DMS53 (cell line): ENCODE measurements around the gene COL25A1.

Experiments used
- DNase-seq: peaks from one replicate; lab custom pipeline; 2025; lab: John Stamatoyannopoulos, UW

COL25A1 gene

DNA sequence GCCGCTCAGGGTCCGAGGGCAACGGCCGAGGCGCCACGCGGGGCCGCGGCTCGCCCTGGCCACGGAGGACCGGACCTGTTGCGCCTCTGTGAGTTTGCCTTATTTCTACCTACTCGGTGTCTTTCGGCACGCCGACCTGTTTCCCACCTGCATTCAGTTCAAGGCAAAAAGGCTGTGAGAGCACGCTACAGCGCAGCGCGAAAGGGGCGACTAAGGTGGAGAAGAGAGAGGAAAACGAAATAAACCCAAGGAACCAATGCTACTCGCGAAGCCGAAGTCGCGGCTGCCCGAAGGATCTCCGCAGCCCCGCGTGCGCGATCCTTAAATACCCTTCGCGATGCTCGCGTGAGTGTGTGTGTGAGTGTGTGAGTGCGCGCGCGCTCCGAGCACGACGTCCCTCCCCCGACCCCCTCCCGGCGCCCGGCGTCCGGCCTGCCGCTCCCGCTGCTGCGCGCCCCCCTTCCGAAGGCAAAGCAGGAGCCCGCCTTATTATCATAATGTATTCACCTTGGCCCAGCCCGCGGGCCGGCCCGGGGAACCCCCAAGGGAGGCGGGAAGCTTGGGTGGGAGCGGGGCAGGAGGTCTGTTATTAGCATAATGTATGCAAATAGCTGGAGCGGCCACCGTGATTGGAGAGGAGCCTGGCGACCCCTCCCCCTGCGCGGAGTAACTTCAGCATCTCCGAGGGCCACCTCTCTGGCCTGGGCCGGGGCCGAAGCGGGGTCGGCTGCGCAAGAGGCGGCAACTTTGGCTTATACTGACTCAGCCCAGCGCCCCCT, at the start of gene COL25A1:
Gene COL25A1, minus strand, starts transcription at position 298 of the 779 bp plus-strand sequence.
- peak; percentile 82 for DNase-seq

DNA sequence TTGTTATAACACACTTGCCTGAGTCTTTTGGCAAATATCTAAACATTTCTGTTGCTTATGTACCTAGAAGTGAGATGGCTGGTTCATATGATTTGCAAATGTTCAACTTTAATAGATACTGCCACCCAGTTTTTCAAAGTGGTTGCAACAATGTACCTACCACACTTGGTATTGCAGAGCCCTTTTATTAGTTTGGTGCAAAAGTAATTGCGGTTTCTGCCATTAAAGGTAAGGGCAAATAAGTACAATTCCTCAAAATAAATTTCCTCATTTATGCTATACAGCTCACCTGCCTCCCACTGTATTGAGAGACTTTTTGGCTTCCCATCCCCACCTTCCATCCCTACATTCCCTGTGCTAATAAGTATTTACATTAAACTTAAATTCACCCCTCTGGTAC, 47.7 kb upstream of the COL25A1 start:
- no peak for DNase-seq

DNA sequence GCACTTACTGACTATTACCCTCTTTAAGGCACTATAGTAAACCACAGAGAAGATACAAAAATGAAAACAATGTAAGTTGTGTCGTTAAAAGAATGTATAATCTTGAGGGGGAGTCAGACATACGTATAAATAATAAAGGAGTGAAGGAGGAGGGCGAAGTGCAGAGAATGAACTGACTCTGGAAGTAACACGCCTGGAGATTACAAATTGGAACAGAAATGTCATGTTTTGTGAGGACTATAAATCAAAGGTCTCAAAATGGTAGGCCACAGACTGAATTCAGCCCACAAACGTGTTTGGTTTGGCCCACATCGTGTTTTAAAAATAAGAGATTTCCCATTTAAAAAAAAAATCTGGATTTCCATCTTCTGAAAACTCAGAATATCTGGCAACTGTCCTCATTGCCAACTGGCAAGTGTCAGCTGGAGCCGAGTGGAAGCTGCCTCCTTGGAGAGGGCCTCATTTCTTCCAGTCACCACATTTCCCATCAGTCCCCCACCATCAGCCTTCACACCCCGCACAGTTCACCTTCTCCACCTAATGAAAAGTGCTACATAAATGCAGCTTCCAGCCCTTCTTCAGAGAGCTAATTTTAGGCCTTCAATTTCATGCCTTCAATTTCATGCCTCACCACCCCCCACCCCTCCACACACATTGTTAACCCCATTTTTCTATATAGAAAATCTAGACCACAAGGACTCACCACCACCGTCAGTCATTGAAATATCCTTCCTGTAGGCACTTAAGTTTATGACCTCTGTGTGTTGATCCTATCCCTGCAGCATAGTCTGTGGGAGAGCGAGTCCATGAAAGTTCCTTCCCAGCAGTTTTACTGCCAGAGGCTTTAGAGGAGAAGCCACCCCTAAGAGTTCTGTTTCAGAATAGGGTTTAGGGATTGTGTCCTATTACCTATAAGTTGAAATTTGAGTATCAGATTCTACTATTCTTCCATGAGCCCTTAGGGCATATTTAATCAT, 32.0 kb upstream of the COL25A1 start:
- DNase-seq, result no peak

DNA sequence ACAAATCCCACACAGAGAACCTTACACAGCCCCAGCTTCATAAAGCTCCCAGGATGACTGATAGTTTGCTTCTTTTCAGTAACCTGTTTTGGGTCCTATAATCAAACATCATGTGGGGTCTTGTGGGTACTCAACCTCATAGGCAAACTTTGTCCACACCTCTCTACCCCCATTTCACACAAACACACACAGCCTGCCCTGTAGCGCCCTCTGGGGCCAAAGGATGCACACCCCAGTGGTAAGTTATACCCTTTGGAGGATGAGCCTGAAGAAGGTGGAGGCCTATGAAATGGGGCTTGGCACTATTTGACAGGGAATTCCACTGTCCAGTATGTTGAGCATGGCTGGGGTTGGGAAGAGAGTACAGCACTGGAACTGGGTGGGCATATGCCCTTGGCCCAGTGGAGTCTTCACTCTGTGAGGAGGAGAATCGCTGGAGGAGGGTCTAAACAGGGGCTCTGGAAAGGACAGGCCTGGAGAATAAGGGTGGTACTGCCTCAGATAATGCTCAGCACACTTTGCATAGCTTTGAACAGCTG, 30.5 kb upstream of the COL25A1 start:
- peak; percentile 18 for DNase-seq

DNA sequence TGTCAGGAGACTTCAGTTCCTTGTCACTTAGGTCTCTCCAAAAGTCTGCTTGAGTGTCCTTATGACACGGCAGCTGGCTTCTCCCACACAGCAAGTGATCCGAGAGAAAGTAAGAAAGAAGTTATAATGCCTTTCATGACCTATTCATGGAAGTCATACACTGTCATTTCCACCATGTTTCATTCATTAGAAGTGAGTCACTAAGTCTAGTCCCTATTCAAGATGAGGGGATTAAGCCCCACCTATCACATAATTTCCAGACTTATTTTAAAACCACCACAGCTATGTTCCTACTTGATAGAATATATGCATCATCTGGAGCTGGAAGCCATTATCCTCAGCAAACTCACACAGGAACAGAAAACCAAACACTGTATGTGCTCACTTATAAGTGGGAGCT, 25.2 kb upstream of the COL25A1 start:
- DNase-seq, result no peak

DNA sequence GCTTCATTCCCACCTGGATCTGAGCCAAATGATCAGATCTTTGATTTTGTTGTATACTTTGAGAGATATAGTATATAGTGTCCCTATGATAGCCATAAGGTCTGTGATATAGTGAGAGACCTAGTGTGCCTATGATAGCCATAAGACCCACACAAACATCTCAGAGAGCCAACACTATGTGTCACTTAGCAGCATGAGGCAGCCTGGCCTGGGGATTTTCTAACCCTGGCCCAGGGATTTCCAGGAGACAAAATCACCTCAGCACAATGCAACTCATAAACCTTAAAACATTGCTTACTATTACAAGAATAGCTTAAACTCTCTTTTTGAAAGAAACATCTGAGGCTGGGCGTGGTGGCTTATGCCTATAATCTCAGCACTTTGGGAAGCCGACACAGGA, 23.2 kb upstream of the COL25A1 start:
- no peak for DNase-seq

DNA sequence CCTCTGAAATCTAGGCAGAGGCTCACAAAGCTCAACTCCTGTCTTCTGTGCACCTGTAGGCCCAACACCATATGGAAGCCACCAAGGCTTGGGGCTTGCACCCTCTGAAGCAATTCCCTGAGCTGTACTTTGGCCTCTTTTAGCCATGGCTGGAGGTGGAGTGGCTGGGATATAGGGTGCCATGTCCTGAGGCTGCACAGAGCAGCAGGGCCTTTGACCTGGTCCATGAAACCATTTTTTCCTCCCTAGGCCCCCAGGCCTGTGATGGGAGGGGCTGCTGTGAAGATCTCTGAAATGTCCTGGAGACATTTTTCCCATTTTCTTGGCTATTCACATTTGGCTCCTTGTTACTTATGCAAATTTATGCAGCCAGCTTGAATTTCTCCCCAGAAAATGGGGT, 20.9 kb upstream of the COL25A1 start:
- DNase-seq, result no peak

DNA sequence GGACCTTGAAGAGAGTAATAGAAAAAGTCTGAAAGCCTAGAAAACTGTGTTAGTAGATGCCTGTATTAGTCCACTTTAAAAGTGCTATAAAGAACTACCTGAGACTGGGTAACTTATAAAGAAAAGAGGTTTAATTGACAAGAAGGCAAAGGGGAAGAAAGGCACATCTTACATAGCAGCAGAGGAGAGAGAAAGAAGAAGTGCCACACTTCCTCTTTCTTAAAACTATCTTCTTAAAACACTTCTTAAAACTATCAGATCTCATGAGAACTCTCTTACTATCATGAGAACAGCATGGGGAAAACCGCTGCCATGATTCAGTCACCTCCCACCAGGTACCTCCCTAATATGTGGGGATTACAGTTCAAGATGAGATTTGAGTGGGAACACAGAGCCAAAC, 18.8 kb upstream of the COL25A1 start:
- no peak for DNase-seq

DNA sequence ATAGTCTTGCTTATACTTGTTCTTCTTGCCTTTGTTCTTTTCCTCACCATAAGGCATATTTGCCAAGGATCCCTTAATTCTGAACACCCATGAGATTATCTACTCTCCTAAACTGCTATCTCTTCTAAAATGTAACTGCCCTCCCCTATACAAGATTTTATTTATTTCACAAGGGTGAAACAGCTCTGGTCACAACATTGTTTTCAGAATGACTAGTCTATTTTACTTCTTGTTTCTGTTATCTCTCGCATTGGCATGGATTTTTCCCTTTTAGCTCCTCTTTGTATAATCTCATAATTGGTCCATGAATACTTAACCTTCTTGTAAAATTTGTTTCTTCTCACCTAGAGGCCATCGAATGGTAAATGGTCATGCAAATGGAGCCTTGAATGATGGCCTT, 17.2 kb upstream of the COL25A1 start:
- no peak for DNase-seq

DNA sequence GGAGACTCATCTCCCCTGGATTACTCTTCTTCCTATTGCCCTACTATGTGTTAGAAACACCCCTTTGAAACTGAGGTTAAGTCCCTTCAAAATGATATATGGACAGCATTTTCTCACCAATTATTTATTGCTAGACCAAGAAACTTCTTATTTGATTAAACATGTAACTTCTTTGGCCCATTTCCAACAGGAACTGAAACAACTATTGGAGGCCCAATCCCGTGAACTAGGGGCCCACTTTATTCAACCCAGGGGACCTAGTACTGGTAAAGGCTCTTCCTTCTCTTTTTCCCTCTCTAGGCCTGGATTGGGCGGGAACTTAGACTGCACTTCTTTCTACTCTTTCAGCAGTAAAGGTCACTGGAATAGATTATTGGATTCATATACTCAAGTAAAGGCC, 16.7 kb upstream of the COL25A1 start:
- no peak for DNase-seq

DNA sequence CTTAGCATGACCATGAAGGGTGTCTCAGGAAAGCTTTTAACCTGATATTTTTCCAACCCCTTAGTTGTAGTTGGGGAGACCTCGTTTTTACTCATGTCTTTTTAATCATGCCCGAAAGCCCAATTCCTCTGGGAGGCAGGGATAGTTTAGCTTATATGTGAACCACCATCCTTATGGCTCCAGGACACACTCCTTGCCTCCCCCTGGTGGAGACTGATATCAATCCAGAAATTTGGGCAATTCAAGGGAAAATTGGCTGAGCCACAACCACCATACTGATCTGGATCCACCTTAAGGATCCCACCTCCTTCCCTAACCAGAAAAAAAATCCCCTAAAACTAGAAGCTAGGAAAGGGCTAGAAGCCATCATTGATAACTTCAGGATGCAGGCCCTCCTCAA, 13.4 kb upstream of the COL25A1 start:
- peak; percentile 4 for DNase-seq

DNA sequence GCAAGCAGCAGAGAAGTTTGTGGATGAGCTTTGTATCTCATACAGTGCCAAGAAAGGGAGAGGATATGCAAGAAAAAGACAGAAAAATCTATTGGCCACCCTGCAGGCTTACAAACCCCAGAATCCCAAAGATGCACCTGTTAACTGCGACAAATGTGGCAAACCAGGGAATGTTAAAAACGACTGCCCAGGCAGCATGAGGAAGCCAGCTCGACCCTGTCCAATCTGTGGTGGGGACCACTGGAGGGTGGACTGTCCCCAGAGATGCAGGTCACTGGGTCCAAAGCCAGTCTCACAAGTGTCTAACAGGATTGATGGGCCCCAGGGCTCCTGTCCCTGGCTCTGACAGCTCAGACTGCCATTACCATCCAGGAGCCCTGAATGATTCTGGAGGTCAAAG, 12.9 kb upstream of the COL25A1 start:
- DNase-seq, result no peak

DNA sequence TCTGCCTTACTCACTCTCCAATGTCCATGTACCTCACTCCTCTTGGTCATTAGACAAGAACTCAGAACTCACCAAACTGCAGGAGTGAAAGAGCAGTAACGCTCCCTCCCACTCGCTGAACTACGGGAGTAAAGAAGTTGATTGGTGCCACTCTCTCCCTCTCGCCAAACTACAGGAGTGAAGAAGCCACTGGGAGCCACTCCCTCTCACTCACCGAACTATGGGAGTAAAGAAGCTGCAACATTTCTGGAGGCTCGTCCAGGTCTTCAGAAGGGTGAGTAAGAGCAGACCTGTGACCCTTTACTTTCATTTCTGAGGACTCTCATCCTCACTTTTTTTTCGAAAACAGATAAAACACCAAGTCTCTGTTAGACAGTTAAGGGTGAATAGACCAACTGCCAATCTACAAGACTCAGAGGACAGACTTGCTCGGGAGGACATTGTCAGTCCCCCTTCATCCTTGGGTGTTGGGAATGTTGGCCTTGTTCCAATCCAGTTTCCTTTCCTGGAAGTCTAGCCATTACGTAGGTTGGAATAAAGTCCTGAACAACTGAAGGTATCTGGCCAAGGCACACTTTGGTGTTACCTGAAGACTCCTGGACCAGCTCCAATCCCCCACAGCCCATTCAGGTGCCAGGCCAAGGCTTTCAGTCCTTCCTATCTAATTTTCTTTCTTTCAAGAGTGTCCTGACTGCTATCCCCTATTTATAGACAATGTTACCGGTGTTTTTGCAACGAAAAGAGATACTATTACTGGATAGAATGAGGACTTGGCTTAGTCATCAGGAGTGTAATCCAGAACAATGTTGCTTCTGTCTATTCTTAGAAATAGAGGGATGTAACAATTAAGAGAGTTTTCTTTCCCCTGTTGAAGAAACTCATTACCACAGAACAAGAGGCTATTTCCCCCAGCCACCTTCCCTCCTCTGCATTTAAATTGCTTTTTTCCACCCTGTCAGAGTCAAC, 11.0 kb upstream of the COL25A1 start:
- DNase-seq, result peak; percentile 4

DNA sequence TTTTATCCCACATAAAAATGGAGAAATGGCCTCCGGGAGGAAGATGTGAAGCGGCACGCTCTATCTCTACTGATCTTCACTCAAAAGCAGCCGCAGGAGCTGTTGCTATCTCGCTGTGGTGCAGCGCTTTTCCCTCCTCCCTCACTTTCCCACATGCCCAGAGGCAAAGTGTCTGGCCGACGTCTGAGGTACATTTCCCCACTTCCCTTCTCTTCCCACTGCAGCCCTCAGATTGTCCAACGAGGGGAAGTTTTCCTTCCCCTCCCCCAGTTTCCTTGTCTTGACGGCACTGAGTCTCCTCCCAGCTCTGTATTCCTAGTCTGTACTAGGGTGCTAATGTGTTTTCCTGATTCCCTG, 660 bp upstream of the COL25A1 start:
- peak; percentile 63 for DNase-seq

DNA sequence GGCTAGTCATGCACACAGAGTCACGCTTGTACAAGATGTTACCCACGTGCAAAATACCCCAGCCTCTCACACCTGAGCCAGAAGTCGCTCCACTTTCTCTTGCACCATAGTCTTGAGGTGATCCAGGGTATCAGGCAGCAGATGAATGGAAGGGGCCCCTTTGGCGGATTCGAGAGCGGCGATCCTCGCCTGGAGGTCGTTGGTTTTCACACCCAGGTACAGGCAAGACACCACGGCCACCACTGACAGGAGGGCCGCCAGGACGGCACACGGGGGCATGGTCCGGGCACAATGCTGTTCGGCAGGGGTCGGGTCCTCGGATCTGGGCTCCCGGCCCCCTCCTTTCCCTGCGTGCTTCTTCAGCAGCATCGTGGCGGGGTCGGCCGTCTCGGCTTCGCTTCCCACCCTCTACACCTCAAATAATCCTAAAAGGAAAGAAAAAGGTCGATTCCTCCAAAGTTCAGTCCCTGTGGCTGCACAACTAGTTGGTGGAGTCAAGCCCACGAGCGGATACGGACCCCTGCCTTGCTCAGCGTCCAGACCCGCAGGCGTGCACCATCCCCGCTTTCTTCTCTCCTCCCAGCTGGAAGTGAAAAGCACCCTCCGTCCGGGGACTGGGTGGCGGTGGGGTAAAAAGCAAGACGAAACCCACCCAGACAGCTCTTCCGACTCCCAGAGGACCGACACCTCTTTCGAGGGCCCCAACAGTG, 652 bp downstream of the COL25A1 start:
- peak; percentile 48 for DNase-seq

DNA sequence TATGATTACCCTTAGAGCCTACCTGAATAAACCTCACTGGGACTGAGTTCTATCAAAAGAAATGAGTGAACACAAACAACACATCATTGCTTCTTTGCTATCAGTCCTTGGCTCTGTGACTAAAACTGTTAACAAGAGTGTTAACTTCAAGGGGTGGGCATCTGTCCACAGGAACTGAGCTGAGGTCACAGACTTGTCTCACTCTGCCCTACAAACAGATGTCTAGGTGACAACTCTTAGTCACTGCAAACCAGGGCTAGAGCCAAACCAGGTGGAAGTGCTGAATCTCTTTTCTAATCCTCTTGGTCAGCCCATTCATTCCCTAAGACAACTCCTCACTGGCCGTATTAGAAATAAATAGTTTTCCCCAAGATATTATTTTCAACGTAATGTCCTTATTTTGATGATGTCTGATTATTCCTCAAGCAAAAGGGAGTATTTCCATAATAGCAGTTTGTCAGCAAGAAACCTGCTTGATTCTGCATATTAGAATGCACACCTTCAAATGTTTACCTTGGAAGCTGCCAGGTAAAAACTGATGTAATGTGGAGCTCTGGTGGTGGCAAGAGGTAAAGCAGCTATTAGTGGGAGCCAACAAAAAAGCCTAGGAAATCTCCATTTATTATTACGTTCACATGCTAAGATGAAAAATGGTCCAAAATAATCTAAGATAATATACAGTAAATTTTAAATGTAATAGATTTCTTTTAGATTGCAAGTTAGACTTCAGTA, 4.0 kb downstream of the COL25A1 start:
- peak; percentile 73 for DNase-seq

DNA sequence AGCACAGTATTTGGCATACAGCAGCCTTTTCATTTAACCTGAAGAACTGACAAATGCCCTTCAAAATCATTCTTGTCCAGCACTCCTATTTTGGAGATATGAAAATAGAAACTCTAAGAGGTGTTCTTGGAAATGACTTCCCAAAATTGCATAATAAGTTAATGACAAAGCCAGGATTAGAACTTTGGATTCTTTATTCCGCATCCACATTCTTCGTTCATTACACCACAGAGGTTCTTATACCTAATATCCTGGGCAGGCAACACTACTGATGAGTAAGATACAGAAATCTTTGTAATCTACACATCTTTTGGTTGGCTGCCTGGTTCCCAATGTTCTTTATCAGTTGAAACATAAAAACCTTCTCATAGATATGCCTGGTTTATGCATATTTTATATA, 5.9 kb downstream of the COL25A1 start:
- DNase-seq, result no peak

DNA sequence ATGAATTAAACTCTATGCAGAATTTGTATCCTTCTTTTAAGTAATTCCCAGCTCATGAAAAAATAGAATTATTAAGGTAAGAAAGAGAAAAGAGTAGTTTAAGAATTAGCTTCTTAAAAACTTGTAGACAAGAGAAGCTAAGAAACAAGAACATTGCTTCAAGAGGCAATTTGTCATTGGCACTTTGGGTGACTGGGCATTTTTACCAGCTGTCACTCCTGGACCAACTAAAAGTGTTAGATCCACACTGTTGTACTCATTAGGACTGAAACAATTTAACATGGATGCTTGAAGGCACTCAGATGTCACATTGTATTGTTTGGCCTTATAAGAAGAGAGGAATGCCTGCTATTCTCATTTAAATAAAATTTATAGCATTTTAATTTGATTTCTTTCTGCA, 7.4 kb downstream of the COL25A1 start:
- DNase-seq, result no peak

DNA sequence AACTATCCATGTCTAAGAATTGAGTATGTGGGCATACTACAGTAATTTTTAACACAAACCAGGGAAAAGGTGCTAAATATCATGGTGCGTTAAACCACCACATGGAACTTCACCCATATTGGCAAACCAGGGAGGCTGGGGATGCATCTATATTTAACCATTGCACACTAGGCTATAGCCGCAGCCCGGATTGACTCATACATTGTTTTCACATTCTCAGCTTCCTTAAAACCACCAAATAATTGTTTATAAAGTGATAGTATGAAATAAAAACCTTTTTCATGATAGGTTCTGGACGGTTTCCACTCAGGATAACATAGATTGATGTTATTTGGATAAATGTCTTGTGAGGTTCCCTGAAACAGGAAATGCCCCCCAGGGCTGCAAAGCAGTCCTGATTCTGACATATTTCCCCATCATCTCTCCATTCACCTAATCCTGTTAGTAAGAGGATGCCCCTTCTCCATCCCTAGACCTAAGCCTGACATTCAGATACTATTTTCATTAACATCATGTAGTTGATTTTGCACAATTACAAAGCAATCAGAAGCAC, 7.9 kb downstream of the COL25A1 start:
- DNase-seq, result no peak

DNA sequence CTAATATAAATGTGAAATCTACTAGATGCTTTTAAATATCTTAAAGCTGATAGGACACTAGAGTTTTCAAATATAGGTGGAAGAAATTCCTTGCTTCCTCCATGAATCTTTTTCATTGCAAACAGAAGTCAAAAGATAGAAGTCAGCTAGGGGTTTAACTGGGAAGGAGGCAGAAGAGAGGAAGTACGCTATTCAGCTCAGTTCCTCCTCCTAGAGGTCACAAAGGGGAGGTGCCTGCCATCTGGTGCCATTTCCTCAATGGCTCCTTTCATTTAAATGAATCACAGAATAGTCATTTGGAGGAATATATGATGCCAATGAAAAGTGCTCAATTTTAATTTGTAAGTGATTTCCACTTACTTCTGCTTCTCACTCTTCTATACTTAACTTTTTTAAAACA, 8.5 kb downstream of the COL25A1 start:
- DNase-seq, result peak; percentile 67
